Smooth muscle cell (in vitro differentiated cells): ENCODE measurements around the gene PLK2. TPM values are rescaled to one million over a fixed set of nuclear protein-coding genes. Genes with fewer than 3 reads are reported as not detected.

Experiments used
- DNase-seq: peaks from one replicate; lab custom pipeline; 2025; ENCODE audit not compliant: unreplicated experiment; lab: John Stamatoyannopoulos, UW
- H2AFZ ChIP-seq: fragments of 200-600 bp; sonication (generic); 2 replicates; pipeline ENCODE4 v1.6.0; 2016; ENCODE audit warnings: antibody characterized with exemption, low read depth, mild to moderate bottlenecking
- H3F3A ChIP-seq: fragments of 200-600 bp; sonication (generic); 2 replicates; pipeline ENCODE4 v1.6.0; 2017; ENCODE audit warnings: antibody characterized with exemption, low read depth
- H3K27ac ChIP-seq: fragments of 200-600 bp; sonication (generic); 2 replicates; pipeline ENCODE4 v1.5.1; 2016; ENCODE audit warnings: low read depth, mild to moderate bottlenecking
- H3K27me3 ChIP-seq: fragments of 200-600 bp; sonication (generic); 2 replicates; pipeline ENCODE4 v1.6.1; 2016; ENCODE audit warnings: low read depth, mild to moderate bottlenecking
- H3K36me3 ChIP-seq: fragments of 200-600 bp; sonication (generic); 2 replicates; pipeline ENCODE4 v1.5.1; 2016; ENCODE audit warnings: low read depth
- H3K4me1 ChIP-seq: fragments of 200-600 bp; sonication (generic); 2 replicates; pipeline ENCODE4 v1.5.1; 2016; ENCODE audit warnings: low read depth
- H3K4me2 ChIP-seq: fragments of 200-600 bp; sonication (generic); 2 replicates; pipeline ENCODE4 v1.6.0; 2016; ENCODE audit warnings: mild to moderate bottlenecking
- H3K4me3 ChIP-seq: fragments of 200-600 bp; sonication (generic); 2 replicates; pipeline ENCODE4 v1.5.1; 2016; ENCODE audit warnings: mild to moderate bottlenecking
- H3K79me2 ChIP-seq: fragments of 200-600 bp; sonication (generic); 2 replicates; pipeline ENCODE4 v1.6.0; 2016; ENCODE audit warnings: low read depth, mild to moderate bottlenecking
- H3K9ac ChIP-seq: fragments of 200-600 bp; sonication (generic); 2 replicates; pipeline ENCODE4 v1.6.0; 2016; ENCODE audit warnings: low read depth
- H3K9me3 ChIP-seq: fragments of 200-600 bp; sonication (generic); replicated peaks from 2 replicates; pipeline ENCODE4 v1.5.1; 2016; ENCODE audit warnings: low read depth
- H4K20me1 ChIP-seq: fragments of 200-600 bp; sonication (generic); 2 replicates; pipeline ENCODE4 v1.6.0; 2016; ENCODE audit warnings: low read depth
- WGBS: methylation state at CpG from one replicate; pipeline ENCODE4 v1.1.7; 2016; ENCODE audit warnings: low lambda C conversion rate; 5-methylcytosine and 5-hydroxymethylcytosine counted together
- polyA plus RNA-seq: library from polyadenylated mRNA; unstranded; fragments of >200 nt; fragmentation: Nextera tagmentation; extraction: Ambion mirVana; gene quantifications from 2 replicates; pipeline ENCODE4 v1.2.1, GENCODE V29; 2016
- total RNA-seq: library from RNA; depleted of rRNA; stranded (reverse); fragments of >200 nt; gene quantifications from 2 replicates; pipeline ENCODE4 v1.2.3, GENCODE V29; 2014
- TF ChIP-seq, protein P1 (sequence below): fragments of 200-600 bp; sonication (generic); IDR thresholded peaks from 2 replicates; pipeline ENCODE4 v1.5.1; 2017; ENCODE audit warnings: borderline replicate concordance, mild to moderate bottlenecking, antibody characterized with exemption; ENCODE audit not compliant: insufficient read depth, poor library complexity, severe bottlenecking

PLK2 gene
- total and polyA plus RNA-seq, 2 experiments from 2014 or later: 175 to 425 TPM

DNA sequence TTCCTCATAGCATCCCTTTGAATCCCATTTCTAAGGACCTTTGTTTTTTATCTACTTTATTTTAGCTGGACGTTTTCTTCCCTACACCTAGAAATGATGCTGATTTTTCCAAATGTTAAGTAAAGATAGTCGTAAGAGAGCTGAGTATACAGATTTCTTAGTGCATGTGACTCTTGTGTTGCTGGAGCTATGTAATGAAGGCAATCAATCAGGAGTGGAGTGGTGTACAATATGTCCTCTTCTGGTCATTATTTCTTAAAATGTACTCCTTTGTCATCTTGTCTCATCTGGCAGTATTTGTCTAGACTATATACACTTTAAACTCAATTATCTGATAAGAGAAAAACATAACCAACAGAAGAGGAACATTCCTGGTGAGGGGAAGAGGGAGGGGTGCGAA lies 44.9 kb upstream of the PLK2 start:
- H3K36me3 ChIP-seq: no peaks in the 10 kb centered on the region
- no peaks in the 10 kb centered on the region for H3K79me2 ChIP-seq
- no peaks in the 10 kb centered on the region for H3K9me3 ChIP-seq
- no peaks in the 10 kb centered on the region for H3K27me3 ChIP-seq
- TF ChIP-seq, protein P1, sequence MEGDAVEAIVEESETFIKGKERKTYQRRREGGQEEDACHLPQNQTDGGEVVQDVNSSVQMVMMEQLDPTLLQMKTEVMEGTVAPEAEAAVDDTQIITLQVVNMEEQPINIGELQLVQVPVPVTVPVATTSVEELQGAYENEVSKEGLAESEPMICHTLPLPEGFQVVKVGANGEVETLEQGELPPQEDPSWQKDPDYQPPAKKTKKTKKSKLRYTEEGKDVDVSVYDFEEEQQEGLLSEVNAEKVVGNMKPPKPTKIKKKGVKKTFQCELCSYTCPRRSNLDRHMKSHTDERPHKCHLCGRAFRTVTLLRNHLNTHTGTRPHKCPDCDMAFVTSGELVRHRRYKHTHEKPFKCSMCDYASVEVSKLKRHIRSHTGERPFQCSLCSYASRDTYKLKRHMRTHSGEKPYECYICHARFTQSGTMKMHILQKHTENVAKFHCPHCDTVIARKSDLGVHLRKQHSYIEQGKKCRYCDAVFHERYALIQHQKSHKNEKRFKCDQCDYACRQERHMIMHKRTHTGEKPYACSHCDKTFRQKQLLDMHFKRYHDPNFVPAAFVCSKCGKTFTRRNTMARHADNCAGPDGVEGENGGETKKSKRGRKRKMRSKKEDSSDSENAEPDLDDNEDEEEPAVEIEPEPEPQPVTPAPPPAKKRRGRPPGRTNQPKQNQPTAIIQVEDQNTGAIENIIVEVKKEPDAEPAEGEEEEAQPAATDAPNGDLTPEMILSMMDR: no peak
- H3K27ac ChIP-seq: no peak overlapping the region
- no peak overlapping the region for H3K4me3 ChIP-seq
- H3K9ac ChIP-seq: no peak overlapping the region
- no peak for DNase-seq
- no peak overlapping the region for H2AFZ ChIP-seq
- no peaks in the 10 kb centered on the region for H3F3A ChIP-seq
- H3K4me1 ChIP-seq: no peaks in the 10 kb centered on the region
- H3K4me2 ChIP-seq: no peak overlapping the region
- 85% methylated on average over 3 of the region's 3 CpGs for WGBS
- no peaks in the 10 kb centered on the region for H4K20me1 ChIP-seq

DNA sequence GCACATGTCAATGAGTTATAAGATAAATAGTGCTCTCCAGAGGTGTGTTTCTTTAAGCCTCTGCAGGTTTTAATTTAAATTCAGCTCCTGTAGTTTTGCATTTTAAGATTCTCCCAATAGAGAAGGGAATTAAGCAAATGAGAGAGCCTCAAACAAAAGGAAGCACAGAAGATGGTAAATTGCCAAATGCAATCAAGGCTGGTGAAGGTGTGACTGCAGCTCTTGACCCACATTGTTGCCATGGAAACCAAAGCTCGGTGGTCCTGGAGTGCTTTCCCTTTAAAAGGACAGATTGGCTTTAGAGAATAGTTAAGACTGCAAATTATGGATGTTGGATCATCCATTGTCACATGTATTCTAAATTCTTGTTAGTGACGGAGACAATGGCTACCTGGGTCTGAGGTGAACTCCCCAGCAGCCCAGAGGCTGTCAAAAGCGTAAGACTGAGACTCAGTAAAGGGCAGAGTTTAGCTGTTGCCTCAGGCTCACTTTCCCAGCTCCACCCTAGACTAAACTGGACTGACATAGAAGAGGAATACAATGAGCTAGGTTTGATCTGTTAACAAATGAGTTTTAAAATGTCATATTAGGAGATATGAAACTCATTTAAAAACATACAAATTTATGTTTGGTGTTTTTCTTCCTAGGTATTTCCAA lies 43.6 kb upstream of the PLK2 start:
- no peak overlapping the region for H3K4me3 ChIP-seq
- 79% methylated on average over 3 of the region's 3 CpGs for WGBS

DNA sequence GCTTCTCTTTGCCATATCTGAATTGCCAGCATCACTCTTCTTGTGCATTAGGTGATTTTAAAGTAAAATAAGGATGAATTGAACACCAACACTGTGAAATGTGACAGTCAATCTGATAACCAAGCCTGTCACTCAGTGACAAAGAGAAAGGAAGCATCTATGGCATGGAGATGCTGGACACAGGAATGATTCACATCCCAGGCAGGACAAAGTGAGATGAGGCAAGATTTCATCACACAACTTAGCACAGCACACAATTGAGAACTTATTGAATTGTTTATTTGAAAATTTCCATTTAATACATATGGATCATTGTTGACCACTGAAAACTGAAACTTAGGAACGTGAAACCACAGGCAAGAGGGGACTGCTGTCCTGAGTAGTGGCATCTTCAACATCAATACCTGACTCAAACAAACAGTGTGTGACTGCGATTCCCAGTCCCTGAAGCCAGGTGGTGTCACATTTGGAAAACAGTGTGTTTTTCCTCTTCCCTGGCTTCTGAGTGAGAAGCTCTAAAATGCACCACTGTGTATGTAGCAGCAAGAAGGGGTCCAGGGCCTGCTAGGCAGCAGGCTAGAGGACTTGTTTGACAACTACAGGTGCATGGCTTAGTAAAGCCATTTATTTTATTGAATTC lies 42.0 kb upstream of the PLK2 start:
- H3F3A ChIP-seq: no peaks in the 10 kb centered on the region
- H3K4me2 ChIP-seq: no peak overlapping the region
- H3K9ac ChIP-seq: no peak overlapping the region
- H3K9me3 ChIP-seq: no peaks in the 10 kb centered on the region
- H2AFZ ChIP-seq: no peak overlapping the region
- H3K4me1 ChIP-seq: no peaks in the 10 kb centered on the region
- no peak for DNase-seq
- TF ChIP-seq, protein P1: no peak
- H3K27me3 ChIP-seq: no peaks in the 10 kb centered on the region
- no peak overlapping the region for H3K4me3 ChIP-seq
- H3K79me2 ChIP-seq: no peaks in the 10 kb centered on the region
- no peaks in the 10 kb centered on the region for H4K20me1 ChIP-seq
- no peaks in the 10 kb centered on the region for H3K36me3 ChIP-seq
- 82% methylated on average over 2 of the region's 2 CpGs for WGBS
- no peak overlapping the region for H3K27ac ChIP-seq

More for the DNA sequence above, 43.6 kb upstream of the PLK2 start:
- Histone ChIP-seq H3K4me2 (no peak overlapping the region), H3K9me3 (no peaks in the 10 kb centered on the region), H3F3A (no peaks in the 10 kb centered on the region), H3K27ac (no peak overlapping the region), H3K79me2 (no peaks in the 10 kb centered on the region), H3K9ac (no peak overlapping the region), H2AFZ (no peak overlapping the region), H4K20me1 (no peaks in the 10 kb centered on the region), H3K27me3 (no peaks in the 10 kb centered on the region), H3K4me1 (no peaks in the 10 kb centered on the region), H3K36me3 (no peaks in the 10 kb centered on the region)
- DNase-seq: no peak
- TF ChIP-seq, protein P1: no peak
